Esophagus squamous epithelium (tissue), 5 donors: ENCODE results near the gene ZGLP1. TPM values are rescaled to one million over a fixed set of nuclear protein-coding genes. Genes with fewer than 3 reads are reported as not detected.

Experiments used
- DNase-seq: peaks from one replicate; lab custom pipeline; 2025; lab: John Stamatoyannopoulos, UW
- H3K27ac ChIP-seq, 4 donors: fragments of 200-600 bp; sonication (generic); one replicate each; pipeline ENCODE4 v1.5.1; 2016 to 2019; ENCODE audit warnings: mild to moderate bottlenecking in 1 of 4
- H3K27me3 ChIP-seq, 4 donors: fragments of 200-600 bp; sonication (generic); 1 replicate in 3 of 4; 2 replicates in 1 of 4; pipeline versions ENCODE4 v1.5.1 to v1.6.0; 2017 to 2021; ENCODE audit warnings: antibody characterized with exemption in 1 of 4
- H3K36me3 ChIP-seq, 3 donors: fragments of 200-600 bp; sonication (generic); one replicate each; pipeline ENCODE4 v1.5.1; 2016 to 2019
- H3K4me1 ChIP-seq, 3 donors: fragments of 200-600 bp; sonication (generic); one replicate each; pipeline ENCODE4 v1.5.1; 2017 to 2019
- H3K4me3 ChIP-seq, 4 donors: fragments of 200-600 bp; sonication (generic); 1 replicate in 3 of 4; 2 replicates in 1 of 4; pipeline ENCODE4 v1.5.1; 2016 to 2019; ENCODE audit warnings: mild to moderate bottlenecking in 2 of 4, moderate library complexity in 1 of 4
- H3K9me3 ChIP-seq, 3 donors: fragments of 200-600 bp; sonication (generic); one replicate each; pipeline ENCODE4 v1.5.1; 2016 to 2019
- POLR2A ChIP-seq, 4 donors: fragments of 450-650 bp; IDR thresholded peaks; one replicate each; pipeline ENCODE4 v1.6.1; 2017; ENCODE audit warnings: antibody characterized with exemption in 4 of 4, mild to moderate bottlenecking in 4 of 4, moderate library complexity in 3 of 4
- WGBS, 2 donors: methylation state at CpG; one replicate each; pipeline ENCODE4 v1.1.5; 2018; 5-methylcytosine and 5-hydroxymethylcytosine counted together
- intact Hi-C: fragments of 100-400 bp; cut with DNase I; formaldehyde crosslinking; loops from one replicate; pipeline ENCODE4 v1.15.0; 2022
- total RNA-seq, 4 donors: library from RNA; depleted of rRNA; stranded (reverse); fragments of >200 nt; gene quantifications; one replicate each; pipeline ENCODE4 v1.1.0, GENCODE V29; 2016
- TF ChIP-seq, protein P1 (sequence below), 6 experiments: fragments of 450-650 bp in 4 of 6; fragments of 200-600 bp in 2 of 6; sonication (generic) in 2 of 6; IDR thresholded peaks; one replicate each; pipeline ENCODE4 v1.5.1; 2016 to 2019; ENCODE audit warnings: antibody characterized with exemption in 6 of 6, mild to moderate bottlenecking in 4 of 6, moderate library complexity in 4 of 6
- donor health status: DM: yes; HTN: yes; CAD: no.

The ZGLP1 gene
- total RNA-seq, 4 donors from 2014 or later, result 0.79 to 1.5 (median 1.2) TPM

DNA sequence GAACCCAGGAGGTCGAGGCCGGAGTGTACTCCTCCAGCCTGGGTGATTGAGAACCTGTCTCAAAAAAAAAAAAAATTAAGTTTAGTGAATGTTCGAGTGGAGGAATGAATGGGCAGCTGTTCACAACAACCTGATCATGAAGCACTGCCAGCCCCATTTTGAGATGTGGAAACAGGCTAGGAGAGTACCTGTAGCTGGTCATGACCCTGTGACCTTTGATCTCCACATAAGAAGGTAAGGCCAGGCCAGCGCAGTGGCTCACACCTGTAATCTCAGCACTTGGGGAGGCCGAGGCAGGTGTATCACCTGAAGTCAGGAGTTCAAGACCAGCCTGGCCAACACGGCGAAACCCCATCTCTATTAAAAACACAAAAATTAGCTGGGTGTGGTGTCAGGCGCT lies 16.1 kb upstream of the ZGLP1 start:
- H3K36me3 ChIP-seq, result peaks cover 44 to 100% (median 76%) of the 10 kb centered on the region in 3 donors
- H3K27me3 ChIP-seq, result no peaks in the 10 kb centered on the region
- H3K27ac ChIP-seq, result no peak overlapping the region
- H3K4me3 ChIP-seq, result no peak overlapping the region
- no peak for DNase-seq
- TF ChIP-seq, protein P1, sequence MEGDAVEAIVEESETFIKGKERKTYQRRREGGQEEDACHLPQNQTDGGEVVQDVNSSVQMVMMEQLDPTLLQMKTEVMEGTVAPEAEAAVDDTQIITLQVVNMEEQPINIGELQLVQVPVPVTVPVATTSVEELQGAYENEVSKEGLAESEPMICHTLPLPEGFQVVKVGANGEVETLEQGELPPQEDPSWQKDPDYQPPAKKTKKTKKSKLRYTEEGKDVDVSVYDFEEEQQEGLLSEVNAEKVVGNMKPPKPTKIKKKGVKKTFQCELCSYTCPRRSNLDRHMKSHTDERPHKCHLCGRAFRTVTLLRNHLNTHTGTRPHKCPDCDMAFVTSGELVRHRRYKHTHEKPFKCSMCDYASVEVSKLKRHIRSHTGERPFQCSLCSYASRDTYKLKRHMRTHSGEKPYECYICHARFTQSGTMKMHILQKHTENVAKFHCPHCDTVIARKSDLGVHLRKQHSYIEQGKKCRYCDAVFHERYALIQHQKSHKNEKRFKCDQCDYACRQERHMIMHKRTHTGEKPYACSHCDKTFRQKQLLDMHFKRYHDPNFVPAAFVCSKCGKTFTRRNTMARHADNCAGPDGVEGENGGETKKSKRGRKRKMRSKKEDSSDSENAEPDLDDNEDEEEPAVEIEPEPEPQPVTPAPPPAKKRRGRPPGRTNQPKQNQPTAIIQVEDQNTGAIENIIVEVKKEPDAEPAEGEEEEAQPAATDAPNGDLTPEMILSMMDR (IDR thresholded peaks at IDR 0.05), result no peak
- TF ChIP-seq POLR2A (IDR thresholded peaks at IDR 0.05), result no peak
- intact Hi-C loops, result no loop called here
- H3K9me3 ChIP-seq, result no peaks in the 10 kb centered on the region
- WGBS, 2 donors, result 89 to 97% methylated on average over 6 to 7 of the region's 8 CpGs
- H3K4me1 ChIP-seq, result no peaks in the 10 kb centered on the region

DNA sequence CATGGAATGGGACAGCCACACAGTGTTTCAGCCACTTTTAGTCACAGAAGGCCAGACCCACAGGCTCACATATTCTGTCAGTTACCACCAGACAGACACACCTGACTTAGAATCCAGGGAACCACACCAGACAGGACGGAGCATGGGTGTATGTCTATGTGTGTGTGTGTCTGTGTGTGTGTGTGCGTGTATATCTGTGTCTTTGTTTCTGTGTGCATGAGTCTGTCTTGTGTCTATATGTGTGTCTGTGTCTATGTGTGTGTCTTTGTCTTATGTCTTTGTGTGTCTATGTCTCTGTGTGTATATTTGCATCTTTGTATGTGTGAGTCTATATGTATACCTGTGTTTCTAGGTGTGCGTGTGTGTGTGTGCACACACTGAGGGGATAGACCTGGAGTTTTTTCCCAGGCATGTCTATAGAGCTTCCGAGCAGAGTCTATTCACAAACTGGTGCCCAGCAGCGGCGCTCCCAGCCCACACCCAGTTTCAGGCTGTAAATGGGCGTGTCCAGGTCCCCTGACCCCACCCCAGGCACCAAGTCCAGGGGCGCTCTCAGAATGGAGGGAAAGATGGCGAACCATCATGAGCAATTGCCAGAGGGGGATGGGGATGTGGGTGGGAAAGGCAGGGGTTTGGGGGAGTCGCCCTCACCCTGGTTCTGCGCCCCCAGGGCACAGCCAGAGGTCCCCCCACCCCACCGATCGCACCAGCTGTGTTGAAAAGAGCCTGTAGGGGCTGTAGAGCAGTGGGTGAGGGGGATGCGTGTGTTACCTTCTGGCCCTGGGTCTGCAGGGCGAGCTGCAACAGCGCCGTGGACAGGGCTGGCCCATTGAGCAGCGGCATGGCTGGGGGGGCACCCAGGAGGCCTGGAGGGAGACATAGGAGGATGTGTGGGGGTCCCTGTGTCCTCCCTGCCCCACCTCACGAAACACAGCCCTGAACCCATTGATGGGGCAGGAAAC lies 12.5 kb upstream of the ZGLP1 start:
- H3K9me3 ChIP-seq, result no peaks in the 10 kb centered on the region
- no peak for DNase-seq
- H3K27me3 ChIP-seq, result no peaks in the 10 kb centered on the region
- TF ChIP-seq POLR2A (IDR thresholded peaks at IDR 0.05), result no peak
- peaks cover 35 to 100% (median 64%) of the 10 kb centered on the region in 3 donors for H3K36me3 ChIP-seq
- intact Hi-C loops, result no loop called here
- WGBS, 2 donors, result 96 to 98% methylated on average over 3 to 5 of the region's 19 CpGs
- H3K27ac ChIP-seq, result no peak overlapping the region
- no peaks in the 10 kb centered on the region for H3K4me1 ChIP-seq
- H3K4me3 ChIP-seq, result no peak overlapping the region

DNA sequence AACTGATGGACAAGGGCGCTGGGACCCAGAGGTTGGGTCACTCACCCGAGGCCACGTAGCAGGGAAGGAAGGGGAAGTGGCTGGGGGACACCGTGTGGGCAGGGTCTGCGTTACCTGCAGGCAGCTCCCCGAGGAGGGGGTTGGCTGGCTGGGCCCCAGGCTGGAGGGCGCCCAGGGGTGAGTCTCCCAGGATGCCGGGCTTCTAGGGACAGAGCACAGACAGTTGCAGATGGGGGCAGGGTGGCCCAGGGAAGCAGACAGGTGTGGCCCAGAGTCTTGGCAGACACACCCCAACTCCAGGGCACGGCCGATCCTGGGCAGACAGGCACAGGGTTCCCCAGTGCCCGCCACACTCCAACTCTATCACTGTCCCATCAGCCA lies 11.8 kb upstream of the ZGLP1 start:
- DNase-seq, result no peak
- TF ChIP-seq, protein P1 (IDR thresholded peaks at IDR 0.05), result no peak
- TF ChIP-seq POLR2A (IDR thresholded peaks at IDR 0.05), result no peak
- Histone ChIP-seq H3K27me3 (no peaks in the 10 kb centered on the region), H3K36me3 (peaks cover 35 to 100% (median 61%) of the 10 kb centered on the region in 3 donors), H3K9me3 (no peaks in the 10 kb centered on the region), H3K4me3 (no peak overlapping the region), H3K27ac (no peak overlapping the region), H3K4me1 (peaks cover 0 to 1% (median 0%) of the 10 kb centered on the region in 3 donors)
- WGBS, 2 donors, result 69 to 70% methylated on average over 2 to 3 of the region's 11 CpGs
- intact Hi-C loops, result no loop called here

DNA sequence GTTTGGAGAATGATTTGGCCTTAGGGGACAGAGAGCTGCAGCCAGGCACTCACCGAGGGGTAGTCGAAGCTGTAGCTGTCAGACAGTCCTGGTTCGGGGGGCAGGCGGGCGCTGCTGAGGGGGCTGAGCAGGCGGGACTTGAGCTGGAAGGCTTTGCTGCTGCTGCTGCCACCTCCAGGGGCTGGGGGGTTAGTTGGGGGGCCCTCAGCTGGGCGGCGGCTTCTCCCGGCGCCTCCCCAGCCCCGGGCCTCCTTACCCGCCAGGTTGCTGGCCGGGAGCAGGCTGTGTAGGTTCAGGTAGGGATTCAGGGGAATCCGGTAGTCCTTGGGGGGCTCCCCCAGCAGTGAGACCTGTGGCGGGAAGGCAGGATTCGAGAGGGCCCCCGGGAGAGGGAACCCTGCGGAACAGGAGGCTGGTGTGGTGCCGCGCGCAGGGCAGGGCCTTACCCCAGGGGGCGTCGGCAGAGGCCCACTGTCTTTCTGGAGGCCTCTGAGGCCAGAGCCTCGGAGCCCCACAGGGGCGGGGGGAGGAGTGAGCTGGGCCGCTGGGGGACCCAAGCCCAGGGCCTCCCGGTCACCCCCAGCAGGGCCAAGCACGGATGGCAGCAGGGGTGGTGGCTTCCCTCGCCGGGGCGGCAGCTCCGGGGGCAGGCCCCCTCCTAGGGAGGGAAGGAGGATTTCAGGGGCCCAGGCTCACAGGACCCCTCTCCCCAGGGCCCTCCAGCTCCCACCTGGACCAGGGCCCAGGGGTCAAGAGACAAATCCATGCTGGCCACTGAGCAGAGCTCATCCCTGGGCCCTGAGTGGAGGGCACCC lies 11.2 kb upstream of the ZGLP1 start:
- intact Hi-C loops, result no loop called here
- no peak overlapping the region for H3K27ac ChIP-seq
- TF ChIP-seq, protein P1 (IDR thresholded peaks at IDR 0.05), result no peak
- no peak for TF ChIP-seq POLR2A (IDR thresholded peaks at IDR 0.05)

DNA sequence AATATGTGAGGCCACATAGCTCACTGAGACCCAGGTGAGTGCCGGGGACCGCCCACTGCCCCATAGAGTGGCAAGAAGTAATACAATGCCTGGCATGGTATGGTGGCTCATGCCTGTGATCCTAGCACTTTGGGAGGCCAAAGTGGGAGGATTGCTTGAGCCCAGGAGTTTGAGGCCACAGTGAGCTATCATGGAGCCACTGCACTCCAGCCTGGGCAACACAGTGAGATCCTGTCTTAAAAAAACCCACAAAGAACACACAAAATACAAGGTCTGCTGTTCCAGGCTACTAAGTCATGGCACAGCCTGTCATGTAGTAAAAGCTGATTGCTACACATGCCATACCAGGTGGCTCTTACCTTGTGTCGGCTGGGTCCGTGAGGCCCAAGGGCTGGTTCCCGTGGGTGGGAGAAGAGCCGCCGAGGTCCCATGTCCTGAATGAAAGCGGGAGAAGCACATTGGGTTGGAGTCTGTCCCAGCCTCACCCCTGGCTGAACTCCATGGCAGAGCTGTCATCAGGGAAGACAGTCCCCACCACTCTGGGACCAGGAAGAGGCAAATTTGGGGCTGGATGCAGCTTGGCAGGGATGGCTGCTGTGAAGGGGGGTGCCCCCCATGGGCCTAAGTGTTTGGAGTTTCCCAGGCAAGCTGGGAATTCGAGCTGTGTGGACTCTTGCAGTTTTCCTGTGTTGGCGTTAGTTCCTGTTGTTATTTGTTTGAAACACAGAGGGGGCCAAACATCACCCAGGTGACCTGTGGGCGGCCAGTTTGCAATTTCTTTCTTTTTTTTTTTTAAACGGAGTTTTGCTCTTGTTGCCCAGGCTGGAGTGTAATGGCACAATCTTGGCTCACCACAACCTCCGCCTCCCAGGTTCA lies 9.4 kb upstream of the ZGLP1 start:
- no peak overlapping the region for H3K27ac ChIP-seq
- peaks cover 6 to 20% (median 13%) of the 10 kb centered on the region in 3 donors for H3K4me1 ChIP-seq
- intact Hi-C loops, result no loop called here
- no peak overlapping the region for H3K4me3 ChIP-seq
- no peak for DNase-seq
- no peaks in the 10 kb centered on the region for H3K9me3 ChIP-seq
- H3K27me3 ChIP-seq, result no peaks in the 10 kb centered on the region
- peaks cover 26 to 77% (median 46%) of the 10 kb centered on the region in 3 donors for H3K36me3 ChIP-seq
- 82 to 90% methylated on average over 9 to 11 of the region's 13 CpGs for WGBS, 2 donors
- TF ChIP-seq, protein P1 (IDR thresholded peaks at IDR 0.05), result no peak
- TF ChIP-seq POLR2A (IDR thresholded peaks at IDR 0.05), result no peak

More for the DNA sequence above, 11.2 kb upstream of the ZGLP1 start:
- no peaks in the 10 kb centered on the region for H3K9me3 ChIP-seq
- H3K4me3 ChIP-seq, result no peak overlapping the region
- H3K27me3 ChIP-seq, result no peaks in the 10 kb centered on the region
- H3K36me3 ChIP-seq, result peaks cover 35 to 95% (median 55%) of the 10 kb centered on the region in 3 donors
- DNase-seq, result no peak
- 94 to 95% methylated on average over 7 to 14 of the region's 32 CpGs for WGBS, 2 donors
- H3K4me1 ChIP-seq, result peaks cover 5 to 7% (median 6%) of the 10 kb centered on the region in 3 donors
